Measurements from ENCODE around the gene IL11.

The IL11 gene

DNA sequence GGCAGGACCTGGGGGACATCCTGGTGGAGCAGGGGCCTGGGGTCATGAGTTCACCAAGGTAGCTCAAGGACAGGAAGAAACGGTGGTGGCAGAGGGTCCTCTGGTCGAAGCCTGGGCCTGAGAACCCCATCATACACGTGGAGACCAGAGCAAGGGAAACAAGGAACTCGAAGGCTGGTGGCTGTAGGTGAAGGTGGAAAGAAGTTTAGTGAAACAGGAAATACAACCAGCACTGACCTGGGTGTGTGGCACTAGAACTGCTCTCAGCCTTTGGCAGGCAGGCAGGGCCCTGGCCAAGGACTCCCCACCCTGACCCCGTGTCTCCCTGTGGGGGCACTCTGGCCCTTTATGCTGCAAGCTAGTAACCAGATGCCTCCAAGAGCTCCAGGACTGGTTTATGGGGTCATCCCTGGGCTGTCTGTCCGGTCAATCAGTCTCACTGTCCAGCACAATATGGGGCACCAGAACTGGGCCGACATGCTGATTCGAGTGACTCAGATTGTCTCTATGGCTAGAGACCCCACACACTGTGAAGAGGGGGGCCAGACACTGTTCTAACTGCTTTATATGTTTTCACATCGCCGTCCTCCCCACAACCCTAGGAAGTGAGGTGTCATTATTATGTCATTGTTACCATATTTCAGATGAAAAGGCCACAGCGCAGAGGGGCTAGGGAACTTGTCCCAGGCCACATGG, 19.5 kb downstream of the IL11 start:
- Histone ChIP-seq H3K9me3 (ENCODE audit: severe bottlenecking) (no peaks in the 10 kb centered on the region), H3K27ac (ENCODE audit: poor library complexity, severe bottlenecking) (no peak overlapping the region), H3K4me3 (ENCODE audit: severe bottlenecking) (no peak overlapping the region), H3K4me1 (ENCODE audit: insufficient read depth, poor library complexity, severe bottlenecking) (peaks cover 16% of the 10 kb centered on the region), H3K27me3 (ENCODE audit: insufficient read depth, poor library complexity, severe bottlenecking) (no peaks in the 10 kb centered on the region), H3K36me3 (ENCODE audit: low read depth) (no peaks in the 10 kb centered on the region)
- TF ChIP-seq, protein P1, sequence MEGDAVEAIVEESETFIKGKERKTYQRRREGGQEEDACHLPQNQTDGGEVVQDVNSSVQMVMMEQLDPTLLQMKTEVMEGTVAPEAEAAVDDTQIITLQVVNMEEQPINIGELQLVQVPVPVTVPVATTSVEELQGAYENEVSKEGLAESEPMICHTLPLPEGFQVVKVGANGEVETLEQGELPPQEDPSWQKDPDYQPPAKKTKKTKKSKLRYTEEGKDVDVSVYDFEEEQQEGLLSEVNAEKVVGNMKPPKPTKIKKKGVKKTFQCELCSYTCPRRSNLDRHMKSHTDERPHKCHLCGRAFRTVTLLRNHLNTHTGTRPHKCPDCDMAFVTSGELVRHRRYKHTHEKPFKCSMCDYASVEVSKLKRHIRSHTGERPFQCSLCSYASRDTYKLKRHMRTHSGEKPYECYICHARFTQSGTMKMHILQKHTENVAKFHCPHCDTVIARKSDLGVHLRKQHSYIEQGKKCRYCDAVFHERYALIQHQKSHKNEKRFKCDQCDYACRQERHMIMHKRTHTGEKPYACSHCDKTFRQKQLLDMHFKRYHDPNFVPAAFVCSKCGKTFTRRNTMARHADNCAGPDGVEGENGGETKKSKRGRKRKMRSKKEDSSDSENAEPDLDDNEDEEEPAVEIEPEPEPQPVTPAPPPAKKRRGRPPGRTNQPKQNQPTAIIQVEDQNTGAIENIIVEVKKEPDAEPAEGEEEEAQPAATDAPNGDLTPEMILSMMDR (IDR thresholded peaks at IDR 0.05; ENCODE audit: poor library complexity, severe bottlenecking), result no peak
- DNase-seq (ENCODE audit: low spot score) (no peak), ATAC-seq (ENCODE audit: low read depth) (no peak)

DNA sequence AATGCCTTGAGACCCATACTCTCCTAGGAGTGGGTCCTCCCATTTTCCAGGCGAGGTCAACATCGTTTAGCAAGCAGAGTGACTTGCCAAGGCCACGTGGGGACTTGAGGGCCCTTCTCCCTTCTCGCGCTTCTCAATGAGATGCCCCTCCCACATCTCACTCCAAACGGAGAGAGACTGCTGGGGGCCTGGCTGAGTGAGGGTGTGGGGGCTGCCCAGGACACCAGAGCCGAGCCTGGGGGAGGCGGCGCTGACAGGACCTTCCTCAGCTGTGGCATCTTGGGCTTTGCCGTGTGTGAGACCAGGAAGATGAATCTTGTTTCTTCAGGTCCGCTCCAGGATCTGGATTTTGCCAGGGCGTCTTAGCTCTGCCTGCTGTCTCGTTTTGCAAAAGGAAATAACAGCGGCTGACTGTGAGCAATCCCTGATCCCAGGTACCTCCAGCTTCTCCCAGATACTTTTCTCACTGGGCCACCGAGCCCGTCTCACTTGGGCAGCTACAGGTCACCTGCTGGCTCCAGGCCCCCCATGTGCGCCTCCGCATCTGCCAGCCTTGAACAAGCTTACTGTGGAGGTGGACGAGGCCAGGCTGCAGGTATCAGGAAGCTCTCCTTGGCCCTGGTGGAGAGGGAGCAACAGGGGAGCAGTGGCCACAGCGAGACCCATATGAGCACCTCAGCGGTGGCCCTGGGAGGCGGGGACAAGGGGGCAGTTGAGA, 21.8 kb downstream of the IL11 start:
- Histone ChIP-seq H3K9me3 (ENCODE audit: severe bottlenecking) (no peaks in the 10 kb centered on the region), H3K4me1 (ENCODE audit: insufficient read depth, poor library complexity, severe bottlenecking) (peaks cover 36% of the 10 kb centered on the region), H3K27me3 (ENCODE audit: insufficient read depth, poor library complexity, severe bottlenecking) (no peaks in the 10 kb centered on the region), H3K4me3 (ENCODE audit: severe bottlenecking) (no peak overlapping the region), H3K27ac (ENCODE audit: poor library complexity, severe bottlenecking) (no peak overlapping the region), H3K36me3 (ENCODE audit: low read depth) (peaks cover 4% of the 10 kb centered on the region; the same call in 1 of the 2 replicates)
- TF ChIP-seq, protein P1 (IDR thresholded peaks at IDR 0.05; ENCODE audit: poor library complexity, severe bottlenecking), result no peak
- no peak for ATAC-seq (ENCODE audit: low read depth)
- no peak for DNase-seq (ENCODE audit: low spot score)

DNA sequence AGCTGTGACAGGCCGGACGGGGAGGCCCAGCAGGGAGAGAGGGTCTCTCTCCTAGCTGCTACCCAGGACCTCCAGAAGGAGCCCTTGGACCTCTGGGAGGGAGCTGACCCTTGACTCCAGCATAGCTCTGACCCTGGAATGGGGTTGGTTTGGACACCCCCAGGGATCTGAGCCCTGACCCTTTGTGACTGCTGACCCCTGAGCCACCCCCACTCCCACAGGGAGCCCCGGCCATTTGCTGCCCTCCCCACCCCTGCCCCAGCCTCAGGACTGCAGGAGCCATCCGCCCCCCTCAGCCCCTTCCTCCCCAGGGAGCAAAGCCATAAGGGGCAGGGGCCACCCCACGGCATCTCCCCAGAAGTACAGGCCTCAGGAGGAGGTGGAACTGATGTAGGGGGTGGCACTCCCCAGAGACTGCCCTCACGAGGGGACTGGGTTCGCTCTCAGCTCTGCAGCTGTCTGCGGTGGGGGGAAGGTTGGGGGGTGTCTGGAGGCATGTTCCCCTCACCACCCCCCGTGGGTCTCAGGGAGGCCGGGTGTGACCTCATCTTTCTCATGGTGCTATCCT, 22.7 kb downstream of the IL11 start:
- ATAC-seq (ENCODE audit: low read depth) (no peak), DNase-seq (ENCODE audit: low spot score) (no peak)
- peaks cover 10% of the 10 kb centered on the region; the same call in 1 of the 2 replicates for H3K36me3 ChIP-seq (ENCODE audit: low read depth)
- TF ChIP-seq, protein P1 (IDR thresholded peaks at IDR 0.05; ENCODE audit: poor library complexity, severe bottlenecking), result no peak
- no peak overlapping the region for H3K27ac ChIP-seq (ENCODE audit: poor library complexity, severe bottlenecking)
- peaks cover 33% of the 10 kb centered on the region for H3K4me1 ChIP-seq (ENCODE audit: insufficient read depth, poor library complexity, severe bottlenecking)
- H3K27me3 ChIP-seq (ENCODE audit: insufficient read depth, poor library complexity, severe bottlenecking), result no peaks in the 10 kb centered on the region
- no peaks in the 10 kb centered on the region for H3K9me3 ChIP-seq (ENCODE audit: severe bottlenecking)
- H3K4me3 ChIP-seq (ENCODE audit: severe bottlenecking), result no peak overlapping the region

DNA sequence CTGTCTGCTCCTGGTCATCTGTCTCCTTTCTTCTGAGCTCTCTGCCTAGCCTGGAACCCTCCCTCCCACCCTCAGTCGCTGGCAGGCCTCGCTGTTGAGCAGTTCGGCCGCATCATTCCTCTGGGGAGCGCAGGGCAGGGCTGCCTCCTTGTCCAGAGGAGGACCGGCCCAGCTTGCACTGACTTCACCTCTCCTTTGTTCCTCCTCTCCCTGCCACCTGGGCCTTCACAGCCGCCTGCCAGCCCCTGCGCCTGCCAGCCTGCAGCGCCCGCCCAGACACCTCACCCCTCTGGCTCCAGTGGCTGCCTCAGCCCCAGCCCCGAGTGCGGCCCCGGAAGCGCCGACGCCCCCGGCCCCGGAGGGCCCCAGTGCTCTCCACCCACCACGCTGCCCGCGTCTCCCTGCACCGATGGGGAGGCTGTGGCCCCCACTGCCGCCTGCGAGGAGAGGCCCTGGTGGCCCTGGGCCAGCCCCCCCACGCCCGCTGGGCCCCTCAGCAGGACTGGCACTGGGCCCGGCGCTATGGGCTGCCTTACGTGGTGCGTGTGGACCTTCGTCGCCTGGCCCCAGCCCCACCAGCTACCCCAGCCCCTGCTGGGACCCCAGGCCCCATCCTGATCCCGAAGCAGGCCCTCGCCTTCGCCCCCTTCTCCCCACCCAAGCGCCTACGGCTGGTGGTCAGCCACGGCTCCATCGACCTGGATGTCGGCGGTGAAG, 23.4 kb downstream of the IL11 start:
- H3K36me3 ChIP-seq (ENCODE audit: low read depth), result peaks cover 11% of the 10 kb centered on the region; the same call in 1 of the 2 replicates
- H3K4me3 ChIP-seq (ENCODE audit: severe bottlenecking), result no peak overlapping the region
- no peaks in the 10 kb centered on the region for H3K27me3 ChIP-seq (ENCODE audit: insufficient read depth, poor library complexity, severe bottlenecking)
- DNase-seq (ENCODE audit: low spot score) (no peak), ATAC-seq (ENCODE audit: low read depth) (no peak)
- H3K4me1 ChIP-seq (ENCODE audit: insufficient read depth, poor library complexity, severe bottlenecking), result peaks cover 27% of the 10 kb centered on the region
- H3K27ac ChIP-seq (ENCODE audit: poor library complexity, severe bottlenecking), result no peak overlapping the region
- H3K9me3 ChIP-seq (ENCODE audit: severe bottlenecking), result no peaks in the 10 kb centered on the region
- TF ChIP-seq, protein P1 (IDR thresholded peaks at IDR 0.05; ENCODE audit: poor library complexity, severe bottlenecking), result no peak

Measured in RWPE2 (cell line).